ENCODE data around the gene LSR. TPM values are rescaled to one million over a fixed set of nuclear protein-coding genes. Genes with fewer than 3 reads are reported as not detected.

LSR gene
- total RNA-seq, 1 donor from 2014 or later = 27.1 TPM

GRCh38 chr19:35297515-35297848 is 48.7 kb downstream of the LSR start:
- Histone ChIP-seq H2AFZ (replicated peaks) (no peak overlapping the region), H3K9me3 (ENCODE audit: low read depth) (no peaks in the 10 kb centered on the region), H3K4me3 (no peak overlapping the region), H3K27me3 (no peaks in the 10 kb centered on the region), H3K4me1 (no peaks in the 10 kb centered on the region), H3K4me2 (no peak overlapping the region), H3K36me3 (no peaks in the 10 kb centered on the region), H3K9ac (no peak overlapping the region), H3K79me2 (ENCODE audit: low read depth) (no peaks in the 10 kb centered on the region), H3F3A (ENCODE audit: low read depth) (peaks cover 21% of the 10 kb centered on the region), H3K27ac (no peak overlapping the region), H4K20me1 (ENCODE audit: low read depth) (no peaks in the 10 kb centered on the region)
- no peak overlapping the region for H3K27ac Mint-ChIP-seq
- H3K36me3 Mint-ChIP-seq = no peaks in the 10 kb centered on the region
- H3K9me3 Mint-ChIP-seq = no peaks in the 10 kb centered on the region
- peaks cover 2% of the 10 kb centered on the region for H3K27me3 Mint-ChIP-seq (ENCODE audit: insufficient read depth, low read depth)
- DNase-seq (ENCODE audit: low spot score) = no peak
- no peak overlapping the region for H3K4me3 Mint-ChIP-seq
- no peak for TF ChIP-seq CTCF (IDR thresholded peaks at IDR 0.05)
- TF ChIP-seq EZH2phosphoT487 (IDR thresholded peaks at IDR 0.05) = no peak
- no peak for TF ChIP-seq EZH2 (IDR thresholded peaks at IDR 0.05)
- H3K4me1 Mint-ChIP-seq = no peaks in the 10 kb centered on the region

GRCh38 chr19:35297922-35298321 is 49.1 kb downstream of the LSR start:
- no peaks in the 10 kb centered on the region for H3K27me3 ChIP-seq
- no peaks in the 10 kb centered on the region for H3K9me3 ChIP-seq (ENCODE audit: low read depth)
- Mint-ChIP-seq H3K9me3 (no peaks in the 10 kb centered on the region), H3K27me3 (ENCODE audit: insufficient read depth, low read depth) (peaks cover 2% of the 10 kb centered on the region), H3K36me3 (no peaks in the 10 kb centered on the region), H3K4me3 (no peak overlapping the region), H3K4me1 (no peaks in the 10 kb centered on the region), H3K27ac (no peak overlapping the region)
- no peaks in the 10 kb centered on the region for H3K4me1 ChIP-seq
- H3F3A ChIP-seq (ENCODE audit: low read depth) = peaks cover 21% of the 10 kb centered on the region
- H3K4me3 ChIP-seq = no peak overlapping the region
- no peaks in the 10 kb centered on the region for H4K20me1 ChIP-seq (ENCODE audit: low read depth)
- TF ChIP-seq CTCF (IDR thresholded peaks at IDR 0.05) = no peak
- TF ChIP-seq EZH2phosphoT487 (IDR thresholded peaks at IDR 0.05) = no peak
- TF ChIP-seq EZH2 (IDR thresholded peaks at IDR 0.05) = no peak
- no peak overlapping the region for H2AFZ ChIP-seq (replicated peaks)
- no peak for DNase-seq (ENCODE audit: low spot score)
- H3K79me2 ChIP-seq (ENCODE audit: low read depth) = no peaks in the 10 kb centered on the region
- no peak overlapping the region for H3K4me2 ChIP-seq
- H3K36me3 ChIP-seq = no peaks in the 10 kb centered on the region
- no peak overlapping the region for H3K9ac ChIP-seq
- H3K27ac ChIP-seq = no peak overlapping the region

- H3K9ac ChIP-seq = no peak overlapping the region
- no peak overlapping the region for H3K27ac ChIP-seq
- H2AFZ ChIP-seq (replicated peaks) = no peak overlapping the region
- TF ChIP-seq EZH2 (IDR thresholded peaks at IDR 0.05) (no peak), CTCF (IDR thresholded peaks at IDR 0.05) (no peak), EZH2phosphoT487 (IDR thresholded peaks at IDR 0.05) (no peak)
- Mint-ChIP-seq H3K27me3 (ENCODE audit: insufficient read depth, low read depth) (peaks cover 5% of the 10 kb centered on the region), H3K9me3 (no peaks in the 10 kb centered on the region), H3K36me3 (no peaks in the 10 kb centered on the region), H3K27ac (no peak overlapping the region), H3K4me3 (no peak overlapping the region), H3K4me1 (no peaks in the 10 kb centered on the region)
- no peak for DNase-seq (ENCODE audit: low spot score)
- no peaks in the 10 kb centered on the region for H3K79me2 ChIP-seq (ENCODE audit: low read depth)
- no peak overlapping the region for H3K4me3 ChIP-seq
- H3K4me1 ChIP-seq = no peaks in the 10 kb centered on the region
- H3K4me2 ChIP-seq = no peak overlapping the region
- peaks cover 21% of the 10 kb centered on the region for H3F3A ChIP-seq (ENCODE audit: low read depth)
- H4K20me1 ChIP-seq (ENCODE audit: low read depth) = no peaks in the 10 kb centered on the region
- H3K9me3 ChIP-seq (ENCODE audit: low read depth) = no peaks in the 10 kb centered on the region
- H3K27me3 ChIP-seq = no peaks in the 10 kb centered on the region
- H3K36me3 ChIP-seq = no peaks in the 10 kb centered on the region
Observed at GRCh38 chr19:35298561-35298972, 49.8 kb downstream of the LSR start.

All from neural progenitor cell (in vitro differentiated cells).